ENCODE measurements around the gene AIF1L. TPM values are rescaled to one million over a fixed set of nuclear protein-coding genes. Genes with fewer than 3 reads are reported as not detected.

Gene AIF1L
- total RNA-seq, 2 experiments from 2014 or later = 1.0 to 1.4 TPM

GRCh38 chr9:131060900-131061630, 35.3 kb upstream of the AIF1L start:
- intact Hi-C loops (cut with DNase I, micrococcal nuclease) = no loop called here
- CTCF ChIA-PET = interaction anchor here (0.5 to 1.1 kb wide), 4 partner anchors 14 to 811 kb away, joined by 3 to 4 read pairs (median 4); no protein-coding TSS in a partner anchor
- peaks cover 4% of the 10 kb centered on the region for H3K27me3 Mint-ChIP-seq
- DNase-seq = no peak
- no peak overlapping the region for H3K4me3 Mint-ChIP-seq
- H3K4me1 Mint-ChIP-seq = no peaks in the 10 kb centered on the region
- ATAC-seq = no peak
- H3K9me3 Mint-ChIP-seq (ENCODE audit: low read depth) = no peaks in the 10 kb centered on the region
- no peak overlapping the region for H3K27ac Mint-ChIP-seq
- POLR2A ChIA-PET = no interaction called here
- H3K36me3 Mint-ChIP-seq (ENCODE audit: low read depth) = no peaks in the 10 kb centered on the region

GRCh38 chr9:131062969-131063368, 33.4 kb upstream of the AIF1L start:
- CTCF ChIA-PET = interaction anchor here (0.7 to 1.6 kb wide), 2 partner anchors 17 to 1097 kb away, joined by 3 to 5 read pairs; no protein-coding TSS in a partner anchor
- Mint-ChIP-seq H3K9me3 (ENCODE audit: low read depth) (no peaks in the 10 kb centered on the region), H3K27ac (no peak overlapping the region), H3K36me3 (ENCODE audit: low read depth) (no peaks in the 10 kb centered on the region), H3K4me3 (no peak overlapping the region), H3K4me1 (no peaks in the 10 kb centered on the region), H3K27me3 (peaks cover 4% of the 10 kb centered on the region)
- ATAC-seq (no peak), DNase-seq (no peak)
- POLR2A ChIA-PET = no interaction called here
- intact Hi-C loops (cut with DNase I, micrococcal nuclease) = no loop called here

- Mint-ChIP-seq H3K4me3 (no peak overlapping the region), H3K9me3 (ENCODE audit: low read depth) (no peaks in the 10 kb centered on the region), H3K27ac (no peak overlapping the region), H3K4me1 (no peaks in the 10 kb centered on the region), H3K36me3 (ENCODE audit: low read depth) (no peaks in the 10 kb centered on the region), H3K27me3 (peaks cover 4% of the 10 kb centered on the region)
- CTCF ChIA-PET = interaction anchor here (0.6 kb wide), 1 partner anchor 19 kb away, joined by 3 read pairs; no protein-coding TSS in a partner anchor
- POLR2A ChIA-PET = no interaction called here
- DNase-seq (no peak), ATAC-seq (no peak)
- intact Hi-C loops (cut with DNase I, micrococcal nuclease) = no loop called here
These were observed 30.7 kb upstream of the AIF1L start for GRCh38 chr9:131065599-131065998.

GRCh38 chr9:131067625-131068024, 28.7 kb upstream of the AIF1L start:
- Mint-ChIP-seq H3K4me1 (no peaks in the 10 kb centered on the region), H3K9me3 (ENCODE audit: low read depth) (no peaks in the 10 kb centered on the region), H3K4me3 (no peak overlapping the region), H3K27ac (no peak overlapping the region), H3K36me3 (ENCODE audit: low read depth) (no peaks in the 10 kb centered on the region), H3K27me3 (peaks cover 4% of the 10 kb centered on the region)
- ATAC-seq (no peak), DNase-seq (no peak)
- CTCF ChIA-PET = interaction anchor here (0.6 kb wide), 1 partner anchor 76 kb away, joined by 4 read pairs; no protein-coding TSS in a partner anchor
- intact Hi-C loops (cut with DNase I, micrococcal nuclease) = no loop called here
- POLR2A ChIA-PET = no interaction called here

- Mint-ChIP-seq H3K9me3 (ENCODE audit: low read depth) (no peaks in the 10 kb centered on the region), H3K27me3 (peaks cover 4% of the 10 kb centered on the region), H3K4me1 (no peaks in the 10 kb centered on the region), H3K36me3 (ENCODE audit: low read depth) (no peaks in the 10 kb centered on the region), H3K27ac (no peak overlapping the region), H3K4me3 (no peak overlapping the region)
- CTCF ChIA-PET = interaction anchor here (0.6 kb wide), 1 partner anchor 75 kb away, joined by 4 read pairs; no protein-coding TSS in a partner anchor
- ATAC-seq (no peak), DNase-seq (no peak)
- POLR2A ChIA-PET = no interaction called here
- intact Hi-C loops (cut with DNase I, micrococcal nuclease) = no loop called here
These were observed 28.1 kb upstream of the AIF1L start for GRCh38 chr9:131068076-131068816.

- Mint-ChIP-seq H3K9me3 (ENCODE audit: low read depth) (no peaks in the 10 kb centered on the region), H3K27ac (no peak overlapping the region), H3K27me3 (peaks cover 4% of the 10 kb centered on the region), H3K36me3 (ENCODE audit: low read depth) (no peaks in the 10 kb centered on the region), H3K4me1 (no peaks in the 10 kb centered on the region), H3K4me3 (no peak overlapping the region)
- ChIA-PET CTCF (interaction anchor here (0.6 to 0.8 kb wide), 2 partner anchors 130 to 635 kb away, joined by 3 read pairs; no protein-coding TSS in a partner anchor), POLR2A (no interaction called here)
- DNase-seq (no peak), ATAC-seq (no peak)
- intact Hi-C loops (cut with DNase I, micrococcal nuclease) = no loop called here
These were observed 26.6 kb upstream of the AIF1L start for GRCh38 chr9:131069699-131070098.

GRCh38 chr9:131072107-131072870, 24.0 kb upstream of the AIF1L start:
- Mint-ChIP-seq H3K27ac (no peak overlapping the region), H3K9me3 (ENCODE audit: low read depth) (no peaks in the 10 kb centered on the region), H3K4me3 (no peak overlapping the region), H3K36me3 (ENCODE audit: low read depth) (no peaks in the 10 kb centered on the region), H3K4me1 (no peaks in the 10 kb centered on the region), H3K27me3 (no peaks in the 10 kb centered on the region)
- CTCF ChIA-PET = no interaction called here
- DNase-seq (no peak), ATAC-seq (no peak)
- intact Hi-C loops (cut with DNase I, micrococcal nuclease) = no loop called here
- POLR2A ChIA-PET = no interaction called here

- intact Hi-C loops (cut with DNase I, micrococcal nuclease) = no loop called here
- Mint-ChIP-seq H3K27me3 (no peaks in the 10 kb centered on the region), H3K4me3 (no peak overlapping the region), H3K27ac (no peak overlapping the region), H3K9me3 (ENCODE audit: low read depth) (no peaks in the 10 kb centered on the region), H3K36me3 (ENCODE audit: low read depth) (no peaks in the 10 kb centered on the region), H3K4me1 (no peaks in the 10 kb centered on the region)
- CTCF ChIA-PET = no interaction called here
- ATAC-seq = no peak
- no peak for DNase-seq
- POLR2A ChIA-PET = no interaction called here
These were observed 23.5 kb upstream of the AIF1L start for GRCh38 chr9:131072871-131073237.

GRCh38 chr9:131076347-131077195, 19.8 kb upstream of the AIF1L start:
- Mint-ChIP-seq H3K36me3 (ENCODE audit: low read depth) (no peaks in the 10 kb centered on the region), H3K27me3 (no peaks in the 10 kb centered on the region), H3K4me3 (no peak overlapping the region), H3K4me1 (no peaks in the 10 kb centered on the region), H3K9me3 (ENCODE audit: low read depth) (no peaks in the 10 kb centered on the region), H3K27ac (no peak overlapping the region)
- intact Hi-C loops (cut with DNase I, micrococcal nuclease) = no loop called here
- no peak for ATAC-seq
- DNase-seq = no peak
- POLR2A ChIA-PET = no interaction called here
- CTCF ChIA-PET = interaction anchor here (1.1 kb wide), 1 partner anchor 15 kb away, joined by 3 read pairs; no protein-coding TSS in a partner anchor

GRCh38 chr9:131078427-131079366, 17.6 kb upstream of the AIF1L start:
- no peaks in the 10 kb centered on the region for H3K27me3 Mint-ChIP-seq
- ATAC-seq = no peak
- no peaks in the 10 kb centered on the region for H3K36me3 Mint-ChIP-seq (ENCODE audit: low read depth)
- H3K9me3 Mint-ChIP-seq (ENCODE audit: low read depth) = no peaks in the 10 kb centered on the region
- intact Hi-C loops (cut with DNase I, micrococcal nuclease) = no loop called here
- POLR2A ChIA-PET = interaction anchor here (0.6 kb wide), 1 partner anchor 1174 kb away, joined by 4 read pairs; no protein-coding TSS in a partner anchor
- H3K27ac Mint-ChIP-seq = no peak overlapping the region
- H3K4me3 Mint-ChIP-seq = no peak overlapping the region
- CTCF ChIA-PET = interaction anchor here (0.7 to 0.8 kb wide), 3 partner anchors 12 to 686 kb away, joined by 3 read pairs; no protein-coding TSS in a partner anchor
- no peaks in the 10 kb centered on the region for H3K4me1 Mint-ChIP-seq
- DNase-seq = no peak
